CD4-positive, alpha-beta memory T cell (primary cell): ENCODE data around the gene MCU. TPM values are rescaled to one million over a fixed set of nuclear protein-coding genes. Genes with fewer than 3 reads are reported as not detected.
"Not testable (repeated sequence)": the region's sequence is repeated elsewhere in the genome, so short reads cannot be mapped to it uniquely, and the experiment has no call there.

Experiments used
- CTCF ChIA-PET: fragments of 350-600 bp; sonication (Branson Sonifier 250); formaldehyde crosslinking; loops from one replicate; lab custom pipeline; 2021; ENCODE audit warnings: inconsistent platforms; ENCODE audit not compliant: partially characterized antibody; lab: Charles Lee
- POLR2A ChIA-PET: fragments of 350-600 bp; sonication (Branson Sonifier 250); formaldehyde crosslinking; loops from one replicate; lab custom pipeline; 2021; ENCODE audit not compliant: partially characterized antibody; lab: Charles Lee
- DNase-seq, 5 donors: peaks; one replicate each; pipeline versions ENCODE4 v3.0.0 to v3.0.0-alpha.2; 2020 to 2022; ENCODE audit warnings: mixed read lengths in 1 of 5
- H3K27ac ChIP-seq: one replicate; pipeline ENCODE4 v1.7.0; 2013; ENCODE audit warnings: low read depth, low read length
- H3K27me3 ChIP-seq: 2 replicates; pipeline ENCODE4 v1.7.0; 2013; ENCODE audit warnings: mild to moderate bottlenecking, low read length, moderate library complexity; ENCODE audit not compliant: insufficient read depth
- H3K36me3 ChIP-seq: 2 replicates; pipeline ENCODE4 v1.7.0; 2013; ENCODE audit warnings: mild to moderate bottlenecking, low read length, moderate library complexity; ENCODE audit not compliant: insufficient read depth
- H3K4me1 ChIP-seq: 2 replicates; pipeline ENCODE4 v1.7.0; 2013; ENCODE audit warnings: mild to moderate bottlenecking, low read length, moderate library complexity; ENCODE audit not compliant: insufficient read depth
- H3K4me3 ChIP-seq, 2 donors: one replicate each; pipeline ENCODE4 v1.7.0; 2013; ENCODE audit warnings: low read length in 2 of 2, mild to moderate bottlenecking in 1 of 2
- H3K9me3 ChIP-seq, 2 donors: one replicate each; pipeline ENCODE4 v1.7.0; 2013; ENCODE audit warnings: low read length in 2 of 2, control low read depth in 1 of 2; ENCODE audit not compliant: control insufficient read depth in 1 of 2
- H3K27ac Mint-ChIP-seq, 7 donors: one replicate each; pipeline ENCODE4 v1.8.0; 2020 to 2021; ENCODE audit warnings: mixed read lengths in 7 of 7, mild to moderate bottlenecking in 6 of 7, inconsistent platforms in 3 of 7, moderate library complexity in 3 of 7
- H3K27me3 Mint-ChIP-seq, 2 donors: one replicate each; pipeline ENCODE4 v1.8.0; 2020 to 2021; ENCODE audit warnings: mixed read lengths in 2 of 2
- H3K36me3 Mint-ChIP-seq, 2 donors: one replicate each; pipeline ENCODE4 v1.8.0; 2020 to 2021; ENCODE audit warnings: mixed read lengths in 2 of 2, inconsistent platforms in 1 of 2, mild to moderate bottlenecking in 1 of 2
- H3K4me1 Mint-ChIP-seq, 4 donors: one replicate each; pipeline ENCODE4 v1.8.0; 2020 to 2021; ENCODE audit warnings: mixed read lengths in 4 of 4, mild to moderate bottlenecking in 1 of 4
- H3K4me3 Mint-ChIP-seq, 8 donors: one replicate each; pipeline ENCODE4 v1.8.0; 2020 to 2021; ENCODE audit warnings: mixed read lengths in 8 of 8, mild to moderate bottlenecking in 7 of 8, moderate library complexity in 6 of 8, inconsistent platforms in 3 of 8
- H3K9me3 Mint-ChIP-seq, 8 donors: one replicate each; pipeline ENCODE4 v1.8.0; 2020 to 2021; ENCODE audit warnings: mixed read lengths in 8 of 8, mild to moderate bottlenecking in 5 of 8, inconsistent platforms in 3 of 8, moderate library complexity in 1 of 8
- intact Hi-C: fragments of 100-400 bp; cut with micrococcal nuclease; formaldehyde crosslinking; loops from one replicate; pipeline ENCODE4 v1.15.1; 2023
- polyA plus RNA-seq, 2 donors: library from polyadenylated mRNA; unstranded; fragments of 300-500 nt; fragmentation: Illumina TruSeq; gene quantifications; one replicate each; pipeline ENCODE4 v1.2.3, GENCODE V29; 2021
- total RNA-seq, 2 experiments: library from RNA; stranded (reverse); gene quantifications; one replicate each; pipeline ENCODE4 v1.2.3, GENCODE V29; 2021

Gene MCU
- total RNA-seq = 10 to 100 TPM; 12.1 to 16.4 TPM
- 10 to 100 TPM in 1 of 2 donors, 1 to 10 TPM in 1; 8.8 to 11.1 TPM for polyA plus RNA-seq

- Histone ChIP-seq H3K9me3 (no peaks in the 10 kb centered on the region), H3K27ac (peak within 1 kb of the TSS; percentile 61), H3K4me1 (peaks cover 25% of the 10 kb centered on the region), H3K27me3 (no peaks in the 10 kb centered on the region), H3K4me3 (peak within 1 kb of the TSS; percentile 49 to 69), H3K36me3 (no peaks in the 10 kb centered on the region)
- ChIA-PET POLR2A (interaction anchor here (0.6 to 2.5 kb wide), 13 partner anchors 9 to 549 kb away, joined by 3 to 15 read pairs (median 3); partner anchors contain the start of genes MICU1 and P4HA1), CTCF (interaction anchor here (1.0 to 3.2 kb wide), 3 partner anchors 13 to 142 kb away, joined by 3 to 25 read pairs (median 6); no protein-coding TSS in a partner anchor)
- H3K27me3 Mint-ChIP-seq = peaks cover under 1 to 4% of the 10 kb centered on the region in 2 donors
- H3K27ac Mint-ChIP-seq = peak within 1 kb of the TSS; percentile 78 to 90 (median 87)
- H3K4me1 Mint-ChIP-seq = peaks cover 27 to 41% (median 32%) of the 10 kb centered on the region in 4 donors
- H3K4me3 Mint-ChIP-seq = peak within 1 kb of the TSS; percentile 86 to 93 (median 90)
- intact Hi-C loops = loop anchor here (1.0 to 5.0 kb wide), 4 partner anchors 66 to 560 kb away; partner anchors contain the start of genes MICU1 and MRPS16
- no peaks in the 10 kb centered on the region for H3K9me3 Mint-ChIP-seq
- peak; percentile 91 to 95 (median 93) for DNase-seq
- H3K36me3 Mint-ChIP-seq = peaks cover 0 to 2% of the 10 kb centered on the region in 2 donors
Measured at GRCh38 chr10:72691863-72692743, at the start of gene MCU. MCU (plus strand) TSS chr10:72692143; CDS start chr10:72692152, 9 bp downstream.

- Histone ChIP-seq H3K36me3 (no peaks in the 10 kb centered on the region), H3K4me3 (no peak overlapping the region), H3K27ac (no peak overlapping the region), H3K27me3 (no peaks in the 10 kb centered on the region), H3K4me1 (no peaks in the 10 kb centered on the region), H3K9me3 (no peaks in the 10 kb centered on the region)
- CTCF ChIA-PET = interaction anchor here (0.6 kb wide), 1 partner anchor 271 kb away, joined by 4 read pairs; no protein-coding TSS in a partner anchor
- POLR2A ChIA-PET = no interaction called here
- intact Hi-C loops = no loop called here
- H3K9me3 Mint-ChIP-seq = no peaks in the 10 kb centered on the region
- H3K4me1 Mint-ChIP-seq = no peaks in the 10 kb centered on the region
- H3K27ac Mint-ChIP-seq = no peak overlapping the region
- H3K4me3 Mint-ChIP-seq = no peak overlapping the region
- H3K36me3 Mint-ChIP-seq = no peaks in the 10 kb centered on the region
- no peak for DNase-seq
- H3K27me3 Mint-ChIP-seq = peaks cover 8% of the 10 kb centered on the region in 2 donors
Measured at GRCh38 chr10:72642318-72642717, 49.6 kb upstream of the MCU start.

GRCh38 chr10:72645263-72645858 lies 46.6 kb upstream of the MCU start:
- Mint-ChIP-seq H3K27ac (no peak overlapping the region), H3K4me1 (no peaks in the 10 kb centered on the region), H3K9me3 (no peaks in the 10 kb centered on the region), H3K36me3 (no peaks in the 10 kb centered on the region), H3K4me3 (no peak overlapping the region), H3K27me3 (peaks cover 6 to 8% of the 10 kb centered on the region in 2 donors)
- H3K27ac ChIP-seq = no peak overlapping the region
- H3K4me1 ChIP-seq = no peaks in the 10 kb centered on the region
- no peaks in the 10 kb centered on the region for H3K27me3 ChIP-seq
- ChIA-PET CTCF (no interaction called here), POLR2A (no interaction called here)
- no peak for DNase-seq
- H3K36me3 ChIP-seq = no peaks in the 10 kb centered on the region
- H3K4me3 ChIP-seq = no peak overlapping the region
- no peaks in the 10 kb centered on the region for H3K9me3 ChIP-seq
- intact Hi-C loops = no loop called here

- CTCF ChIA-PET = not testable (repeated sequence)
Measured at GRCh38 chr10:72646971-72647370, 45.0 kb upstream of the MCU start.

GRCh38 chr10:72648301-72648700 lies 43.6 kb upstream of the MCU start:
- Histone ChIP-seq H3K27ac (no peak overlapping the region), H3K4me1 (no peaks in the 10 kb centered on the region), H3K36me3 (no peaks in the 10 kb centered on the region), H3K27me3 (no peaks in the 10 kb centered on the region), H3K9me3 (no peaks in the 10 kb centered on the region), H3K4me3 (no peak overlapping the region)
- Mint-ChIP-seq H3K4me1 (no peaks in the 10 kb centered on the region), H3K36me3 (no peaks in the 10 kb centered on the region), H3K27ac (no peak overlapping the region), H3K27me3 (peaks cover 1 to 6% of the 10 kb centered on the region in 2 donors), H3K9me3 (no peaks in the 10 kb centered on the region), H3K4me3 (no peak overlapping the region)
- ChIA-PET CTCF (no interaction called here), POLR2A (no interaction called here)
- intact Hi-C loops = no loop called here
- no peak for DNase-seq

More at GRCh38 chr10:72646971-72647370, 45.0 kb upstream of the MCU start:
- H3K27me3 ChIP-seq, H3K27me3 Mint-ChIP-seq, DNase-seq, H3K4me1 Mint-ChIP-seq, intact Hi-C loops, H3K4me3 ChIP-seq, H3K9me3 ChIP-seq, H3K36me3 ChIP-seq, H3K9me3 Mint-ChIP-seq, H3K4me3 Mint-ChIP-seq, H3K27ac Mint-ChIP-seq, H3K4me1 ChIP-seq, POLR2A ChIA-PET, H3K36me3 Mint-ChIP-seq, H3K27ac ChIP-seq: not testable (repeated sequence)

- Mint-ChIP-seq H3K9me3 (no peaks in the 10 kb centered on the region), H3K27ac (no peak overlapping the region), H3K36me3 (no peaks in the 10 kb centered on the region), H3K4me1 (no peaks in the 10 kb centered on the region), H3K27me3 (peaks cover 1 to 6% of the 10 kb centered on the region in 2 donors), H3K4me3 (no peak overlapping the region)
- H3K27me3 ChIP-seq = no peaks in the 10 kb centered on the region
- DNase-seq = no peak
- no peaks in the 10 kb centered on the region for H3K9me3 ChIP-seq
- intact Hi-C loops = no loop called here
- H3K4me3 ChIP-seq = no peak overlapping the region
- H3K36me3 ChIP-seq = no peaks in the 10 kb centered on the region
- ChIA-PET POLR2A (no interaction called here), CTCF (no interaction called here)
- no peaks in the 10 kb centered on the region for H3K4me1 ChIP-seq
- no peak overlapping the region for H3K27ac ChIP-seq
Measured at GRCh38 chr10:72649291-72649690, 42.7 kb upstream of the MCU start.

- H3K4me3 Mint-ChIP-seq = no peak overlapping the region
- H3K36me3 Mint-ChIP-seq = no peaks in the 10 kb centered on the region
- intact Hi-C loops = no loop called here
- Histone ChIP-seq H3K27ac (no peak overlapping the region), H3K9me3 (no peaks in the 10 kb centered on the region), H3K27me3 (no peaks in the 10 kb centered on the region), H3K4me1 (no peaks in the 10 kb centered on the region), H3K36me3 (no peaks in the 10 kb centered on the region), H3K4me3 (no peak overlapping the region)
- H3K27ac Mint-ChIP-seq = peak overlapping the region in 1 of 7 donors; percentile 1
- ChIA-PET POLR2A (no interaction called here), CTCF (no interaction called here)
- H3K9me3 Mint-ChIP-seq = no peaks in the 10 kb centered on the region
- no peaks in the 10 kb centered on the region for H3K27me3 Mint-ChIP-seq
- DNase-seq = no peak
- no peaks in the 10 kb centered on the region for H3K4me1 Mint-ChIP-seq
Measured at GRCh38 chr10:72653383-72654096, 38.4 kb upstream of the MCU start.
